ENCODE data around the gene AREL1. TPM values are rescaled to one million over a fixed set of nuclear protein-coding genes. Genes with fewer than 3 reads are reported as not detected.

Gene AREL1
- total RNA-seq, 1 donor from 2014 or later: 54.6 TPM

DNA sequence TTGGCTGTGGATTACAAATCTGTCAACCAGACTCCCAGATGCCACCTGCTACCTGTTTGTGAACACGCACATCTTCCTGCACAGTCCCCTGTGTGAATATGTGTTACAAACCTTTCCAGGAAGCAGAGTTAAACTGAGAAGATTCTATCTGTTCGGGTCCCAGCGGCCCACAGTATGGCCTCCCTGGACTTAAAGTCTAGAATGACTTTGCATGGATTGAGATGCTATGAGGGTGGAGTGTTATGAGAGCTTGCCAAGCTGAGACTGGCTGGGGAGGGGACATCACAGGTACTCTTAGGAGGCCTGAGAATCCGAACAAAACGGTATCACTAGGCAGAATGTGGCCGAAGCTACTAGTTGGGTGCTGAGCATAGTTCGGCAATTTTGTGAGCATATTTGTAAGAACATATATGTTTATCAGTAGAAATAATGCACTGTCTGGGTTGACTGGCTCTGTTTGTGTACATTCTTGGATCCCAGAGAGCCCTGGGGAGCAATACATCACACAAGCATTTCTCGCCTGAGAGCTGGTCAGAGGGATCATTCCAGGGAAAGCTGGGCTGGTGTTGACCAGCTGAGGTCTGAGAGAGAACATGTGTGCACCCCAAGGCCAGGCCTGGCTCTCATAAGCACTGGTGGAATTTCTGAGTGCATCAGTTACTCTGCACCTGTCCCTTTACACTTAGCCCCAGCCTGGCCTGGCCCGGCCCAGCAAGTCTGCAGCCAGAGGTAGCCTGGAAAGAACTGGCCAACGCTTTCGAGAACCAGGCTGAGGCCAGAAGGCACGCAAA, 71.1 kb downstream of the AREL1 start:
- Histone ChIP-seq H3K4me2 (ENCODE audit: low read length) (no peak overlapping the region), H3K9ac (ENCODE audit: low read length) (no peak overlapping the region), H3K4me3 (ENCODE audit: insufficient read depth, low read depth, low read length) (no peak overlapping the region), H3K36me3 (ENCODE audit: insufficient read depth, low read length) (no peaks in the 10 kb centered on the region), H2AFZ (ENCODE audit: low read depth, low read length) (no peak overlapping the region), H3K27me3 (ENCODE audit: insufficient read depth, low read length) (no peaks in the 10 kb centered on the region), H3K4me1 (ENCODE audit: insufficient read depth, low read length) (peaks cover 5% of the 10 kb centered on the region), H3K9me3 (ENCODE audit: insufficient read depth, low read depth, low read length) (no peaks in the 10 kb centered on the region), H3K27ac (ENCODE audit: low read depth, low read length) (no peak overlapping the region), H4K20me1 (ENCODE audit: insufficient read depth, low read length) (no peaks in the 10 kb centered on the region), H3K79me2 (ENCODE audit: insufficient read depth, low read length) (no peaks in the 10 kb centered on the region)
- Mint-ChIP-seq H3K4me1 (ENCODE audit: low read depth, unreplicated experiment) (peaks cover 14% of the 10 kb centered on the region), H3K36me3 (ENCODE audit: low read depth, unreplicated experiment) (peaks cover 3% of the 10 kb centered on the region), H3K27ac (ENCODE audit: unreplicated experiment) (no peak overlapping the region), H3K9me3 (ENCODE audit: unreplicated experiment) (peaks cover 2% of the 10 kb centered on the region), H3K27me3 (ENCODE audit: low read depth, unreplicated experiment) (peaks cover 3% of the 10 kb centered on the region), H3K4me3 (ENCODE audit: unreplicated experiment) (no peak overlapping the region)
- no peak for DNase-seq (ENCODE audit: low read depth)
- FAIRE-seq: no peak
- TF ChIP-seq, protein P1, sequence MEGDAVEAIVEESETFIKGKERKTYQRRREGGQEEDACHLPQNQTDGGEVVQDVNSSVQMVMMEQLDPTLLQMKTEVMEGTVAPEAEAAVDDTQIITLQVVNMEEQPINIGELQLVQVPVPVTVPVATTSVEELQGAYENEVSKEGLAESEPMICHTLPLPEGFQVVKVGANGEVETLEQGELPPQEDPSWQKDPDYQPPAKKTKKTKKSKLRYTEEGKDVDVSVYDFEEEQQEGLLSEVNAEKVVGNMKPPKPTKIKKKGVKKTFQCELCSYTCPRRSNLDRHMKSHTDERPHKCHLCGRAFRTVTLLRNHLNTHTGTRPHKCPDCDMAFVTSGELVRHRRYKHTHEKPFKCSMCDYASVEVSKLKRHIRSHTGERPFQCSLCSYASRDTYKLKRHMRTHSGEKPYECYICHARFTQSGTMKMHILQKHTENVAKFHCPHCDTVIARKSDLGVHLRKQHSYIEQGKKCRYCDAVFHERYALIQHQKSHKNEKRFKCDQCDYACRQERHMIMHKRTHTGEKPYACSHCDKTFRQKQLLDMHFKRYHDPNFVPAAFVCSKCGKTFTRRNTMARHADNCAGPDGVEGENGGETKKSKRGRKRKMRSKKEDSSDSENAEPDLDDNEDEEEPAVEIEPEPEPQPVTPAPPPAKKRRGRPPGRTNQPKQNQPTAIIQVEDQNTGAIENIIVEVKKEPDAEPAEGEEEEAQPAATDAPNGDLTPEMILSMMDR (IDR thresholded peaks at IDR 0.05; ENCODE audit: insufficient read depth, low read depth, low read length): no peak
- no peak for TF ChIP-seq EZH2 (IDR thresholded peaks at IDR 0.05; ENCODE audit: insufficient read depth, low read length)

DNA sequence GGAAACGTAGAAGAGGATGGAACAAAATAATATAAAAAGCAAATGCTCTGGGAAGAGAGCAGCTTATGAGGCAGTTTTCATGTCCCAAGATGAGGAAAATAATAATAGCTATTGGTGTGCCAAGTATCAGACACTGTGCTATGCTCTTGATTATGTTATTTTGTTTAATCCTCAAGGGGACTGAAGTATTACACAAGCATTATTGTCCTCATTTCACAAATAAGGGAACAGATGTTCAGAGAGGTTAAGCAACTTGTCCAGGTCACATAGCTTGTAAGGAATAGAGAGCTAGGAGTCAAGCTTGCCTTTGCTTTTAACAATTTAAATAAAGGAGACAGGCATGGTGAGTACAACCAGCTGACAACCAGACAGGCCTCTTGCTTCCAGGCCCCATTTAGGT, 73.9 kb downstream of the AREL1 start:
- Histone ChIP-seq H3K4me1 (ENCODE audit: insufficient read depth, low read length) (peaks cover 16% of the 10 kb centered on the region), H3K27ac (ENCODE audit: low read depth, low read length) (no peak overlapping the region), H3K36me3 (ENCODE audit: insufficient read depth, low read length) (no peaks in the 10 kb centered on the region), H3K9ac (ENCODE audit: low read length) (no peak overlapping the region), H2AFZ (ENCODE audit: low read depth, low read length) (no peak overlapping the region), H3K79me2 (ENCODE audit: insufficient read depth, low read length) (no peaks in the 10 kb centered on the region), H3K4me2 (ENCODE audit: low read length) (no peak overlapping the region), H3K4me3 (ENCODE audit: insufficient read depth, low read depth, low read length) (no peak overlapping the region), H3K27me3 (ENCODE audit: insufficient read depth, low read length) (no peaks in the 10 kb centered on the region), H3K9me3 (ENCODE audit: insufficient read depth, low read depth, low read length) (no peaks in the 10 kb centered on the region), H4K20me1 (ENCODE audit: insufficient read depth, low read length) (no peaks in the 10 kb centered on the region)
- H3K36me3 Mint-ChIP-seq (ENCODE audit: low read depth, unreplicated experiment): no peaks in the 10 kb centered on the region
- DNase-seq (ENCODE audit: low read depth) (no peak), FAIRE-seq (peak; percentile 54)
- peaks cover 3% of the 10 kb centered on the region for H3K27me3 Mint-ChIP-seq (ENCODE audit: low read depth, unreplicated experiment)
- peaks cover 28% of the 10 kb centered on the region for H3K4me1 Mint-ChIP-seq (ENCODE audit: low read depth, unreplicated experiment)
- no peak for TF ChIP-seq EZH2 (IDR thresholded peaks at IDR 0.05; ENCODE audit: insufficient read depth, low read length)
- TF ChIP-seq, protein P1 (IDR thresholded peaks at IDR 0.05; ENCODE audit: insufficient read depth, low read depth, low read length): no peak
- no peak overlapping the region for H3K4me3 Mint-ChIP-seq (ENCODE audit: unreplicated experiment)
- H3K27ac Mint-ChIP-seq (ENCODE audit: unreplicated experiment): no peak overlapping the region
- H3K9me3 Mint-ChIP-seq (ENCODE audit: unreplicated experiment): peaks cover 2% of the 10 kb centered on the region

DNA sequence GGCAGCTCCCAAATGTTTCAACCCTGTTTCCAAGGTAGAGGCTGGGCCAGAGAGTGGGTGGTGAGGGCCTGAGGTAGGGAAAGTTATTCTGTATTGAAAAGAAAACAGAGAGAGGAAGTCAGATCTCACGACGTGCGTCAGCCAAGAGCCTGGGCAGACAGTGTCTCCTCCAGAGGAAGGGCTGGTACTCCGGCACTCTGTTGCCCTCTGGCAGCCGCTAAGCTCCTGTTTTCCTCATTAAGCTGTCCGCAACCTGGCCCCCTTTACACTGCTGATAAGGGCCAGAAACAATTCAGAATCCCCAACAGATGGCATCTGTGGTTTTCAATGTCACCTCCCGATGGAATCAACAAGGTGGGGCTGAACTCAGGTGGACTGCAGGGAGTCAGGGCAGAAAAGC, 74.8 kb downstream of the AREL1 start:
- no peaks in the 10 kb centered on the region for H4K20me1 ChIP-seq (ENCODE audit: insufficient read depth, low read length)
- FAIRE-seq (no peak), DNase-seq (ENCODE audit: low read depth) (no peak)
- no peak overlapping the region for H3K4me3 Mint-ChIP-seq (ENCODE audit: unreplicated experiment)
- no peaks in the 10 kb centered on the region for H3K36me3 Mint-ChIP-seq (ENCODE audit: low read depth, unreplicated experiment)
- H3K27ac Mint-ChIP-seq (ENCODE audit: unreplicated experiment): no peak overlapping the region
- H3K27me3 ChIP-seq (ENCODE audit: insufficient read depth, low read length): no peaks in the 10 kb centered on the region
- H3K9me3 Mint-ChIP-seq (ENCODE audit: unreplicated experiment): peaks cover 2% of the 10 kb centered on the region
- H2AFZ ChIP-seq (ENCODE audit: low read depth, low read length): no peak overlapping the region
- no peaks in the 10 kb centered on the region for H3K9me3 ChIP-seq (ENCODE audit: insufficient read depth, low read depth, low read length)
- no peaks in the 10 kb centered on the region for H3K79me2 ChIP-seq (ENCODE audit: insufficient read depth, low read length)
- H3K4me1 Mint-ChIP-seq (ENCODE audit: low read depth, unreplicated experiment): peaks cover 34% of the 10 kb centered on the region
- H3K4me3 ChIP-seq (ENCODE audit: insufficient read depth, low read depth, low read length): no peak overlapping the region
- H3K9ac ChIP-seq (ENCODE audit: low read length): no peak overlapping the region
- no peak overlapping the region for H3K4me2 ChIP-seq (ENCODE audit: low read length)
- H3K4me1 ChIP-seq (ENCODE audit: insufficient read depth, low read length): peaks cover 16% of the 10 kb centered on the region
- peaks cover 3% of the 10 kb centered on the region for H3K27me3 Mint-ChIP-seq (ENCODE audit: low read depth, unreplicated experiment)
- TF ChIP-seq EZH2 (IDR thresholded peaks at IDR 0.05; ENCODE audit: insufficient read depth, low read length): no peak
- TF ChIP-seq, protein P1 (IDR thresholded peaks at IDR 0.05; ENCODE audit: insufficient read depth, low read depth, low read length): no peak
- no peak overlapping the region for H3K27ac ChIP-seq (ENCODE audit: low read depth, low read length)
- no peaks in the 10 kb centered on the region for H3K36me3 ChIP-seq (ENCODE audit: insufficient read depth, low read length)

All from astrocyte (in vitro differentiated cells and primary cell).